ENCODE results near the gene DPH5.
"Not testable (repeated sequence)": the region's sequence is repeated elsewhere in the genome, so short reads cannot be mapped to it uniquely, and the experiment has no call there.

DPH5 gene, protein sequence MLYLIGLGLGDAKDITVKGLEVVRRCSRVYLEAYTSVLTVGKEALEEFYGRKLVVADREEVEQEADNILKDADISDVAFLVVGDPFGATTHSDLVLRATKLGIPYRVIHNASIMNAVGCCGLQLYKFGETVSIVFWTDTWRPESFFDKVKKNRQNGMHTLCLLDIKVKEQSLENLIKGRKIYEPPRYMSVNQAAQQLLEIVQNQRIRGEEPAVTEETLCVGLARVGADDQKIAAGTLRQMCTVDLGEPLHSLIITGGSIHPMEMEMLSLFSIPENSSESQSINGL

GRCh38 chr1:101025657-101026429, at the start of gene DPH5:
TSS of gene DPH5 (minus strand) at chr1:101025784. CDS start at chr1:101025443, 341 bp downstream.
- DNase-seq (ENCODE audit: low read depth in 3 of 3): peak; percentile 79 to 91 (median 82)

- no peak for DNase-seq (ENCODE audit: low read depth in 3 of 3)
Measured at GRCh38 chr1:101073836-101074235, 48.3 kb upstream of the DPH5 start.

- no peak for DNase-seq (ENCODE audit: low read depth in 3 of 3)
Measured at GRCh38 chr1:101071470-101071891, 45.9 kb upstream of the DPH5 start.

- no peak for DNase-seq (ENCODE audit: low read depth in 3 of 3)
Measured at GRCh38 chr1:101069158-101069557, 43.6 kb upstream of the DPH5 start.

GRCh38 chr1:101066937-101067335, 41.4 kb upstream of the DPH5 start:
- not testable (repeated sequence) for DNase-seq (ENCODE audit: low read depth in 3 of 3)

DNA sequence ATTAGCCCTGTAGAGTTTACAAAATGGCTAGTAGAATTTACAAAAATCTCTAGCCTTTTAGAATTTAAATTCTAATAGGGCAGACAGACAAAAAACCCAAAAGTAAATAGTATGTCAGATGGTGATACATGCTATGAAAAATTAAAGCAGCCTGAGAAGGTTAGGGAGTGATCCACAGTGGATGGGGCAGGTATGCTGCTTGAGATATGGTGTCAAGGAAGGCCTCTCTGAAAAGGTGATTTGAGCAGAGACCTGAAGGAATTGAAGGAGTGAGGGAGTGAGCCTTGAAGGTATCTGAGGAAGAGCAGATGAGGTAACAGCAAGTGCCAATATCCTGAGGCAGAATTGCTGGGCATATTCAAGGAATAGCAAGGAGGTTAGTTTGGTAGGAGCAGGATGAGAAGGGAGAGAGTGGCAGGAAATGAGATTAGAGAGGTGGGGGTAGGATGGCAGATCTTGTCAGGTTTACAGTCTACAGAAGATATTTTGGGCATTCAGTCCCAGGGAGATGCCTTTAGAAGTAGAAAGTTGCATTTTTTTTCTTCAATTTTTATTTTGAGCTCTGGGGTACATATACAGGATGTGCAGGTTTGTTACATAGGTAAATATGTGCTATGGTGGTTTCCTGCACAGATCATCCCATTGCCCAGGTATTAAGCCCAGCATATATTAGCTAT, 40.8 kb upstream of the DPH5 start:
- DNase-seq (ENCODE audit: low read depth in 3 of 3): no peak

DNA sequence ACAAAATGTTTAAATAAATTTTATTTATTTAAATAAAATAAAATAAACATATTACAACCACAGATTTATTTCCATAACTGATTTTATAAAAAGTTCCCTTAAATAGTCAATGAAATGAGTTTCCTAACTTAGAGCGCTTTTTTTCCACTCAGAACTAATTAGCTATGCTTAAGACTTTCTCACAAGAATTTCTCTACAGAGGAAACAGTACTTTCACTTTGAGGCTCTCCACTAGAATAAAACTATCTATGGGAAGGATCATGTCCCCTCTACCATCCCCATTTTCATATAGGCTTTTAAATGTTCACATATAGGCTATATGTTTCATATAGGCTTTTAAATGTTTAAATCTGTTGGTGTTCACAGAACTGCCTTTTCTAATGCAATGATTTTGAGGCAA, 40.0 kb upstream of the DPH5 start:
- no peak for DNase-seq (ENCODE audit: low read depth in 3 of 3)

DNA sequence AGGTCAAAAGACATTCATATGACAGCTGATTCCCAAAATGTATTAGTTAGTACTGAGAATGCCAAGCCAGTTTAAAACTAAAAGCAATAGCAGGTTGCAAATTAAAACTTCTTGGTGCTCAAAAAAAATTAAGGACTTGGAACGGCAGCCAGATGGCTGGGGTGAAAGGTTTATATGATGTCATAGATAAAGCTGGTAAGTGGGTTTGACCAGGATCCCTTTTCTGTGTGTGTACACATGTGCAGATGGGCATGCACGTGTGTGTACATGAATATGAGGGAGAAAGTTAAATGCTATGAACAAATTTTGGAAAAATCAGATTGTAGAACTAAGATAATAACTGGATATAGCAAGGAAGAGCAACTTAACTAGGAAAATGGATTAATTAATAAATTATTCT, 39.1 kb upstream of the DPH5 start:
- DNase-seq (ENCODE audit: low read depth in 3 of 3): no peak

DNA sequence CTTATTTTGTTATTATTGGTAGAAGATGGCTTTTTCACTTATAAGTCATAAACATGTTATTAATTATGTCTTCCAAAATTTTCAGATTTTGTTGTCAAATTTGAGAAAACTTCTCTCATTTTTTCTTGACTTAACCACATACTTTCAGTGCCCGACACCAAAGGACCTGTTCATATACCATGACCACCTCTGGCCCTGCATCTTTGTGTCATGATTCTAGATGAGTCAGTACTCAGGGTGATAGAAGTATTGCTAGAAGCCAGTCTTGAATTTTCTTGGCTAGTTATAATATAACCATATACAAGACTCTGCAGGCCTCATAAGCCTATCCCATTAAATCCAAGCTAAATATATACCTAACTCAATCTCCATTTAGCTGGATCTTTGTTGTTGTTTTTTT, 35.4 kb upstream of the DPH5 start:
- no peak for DNase-seq (ENCODE audit: low read depth in 3 of 3)

GRCh38 chr1:101059945-101060542, 34.5 kb upstream of the DPH5 start:
- DNase-seq (ENCODE audit: low read depth in 3 of 3): no peak

DNA sequence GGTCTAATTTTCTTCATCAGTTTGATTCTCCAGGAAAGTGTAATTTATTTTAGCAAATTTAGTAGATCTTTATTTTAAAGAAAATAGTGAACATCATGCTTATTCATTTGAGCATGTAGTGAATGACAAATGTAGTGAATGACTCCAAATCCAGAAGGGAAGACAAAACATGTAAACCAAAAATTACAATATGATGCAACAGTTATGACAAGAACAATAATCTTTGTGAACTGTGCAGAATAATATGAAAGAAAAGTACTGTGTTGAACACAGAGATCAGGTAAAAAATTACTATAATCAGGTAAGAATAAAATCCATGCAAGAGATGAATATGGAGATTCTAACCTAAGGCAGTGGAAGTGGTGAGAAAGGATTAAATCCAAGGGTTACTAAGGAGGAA, 30.0 kb upstream of the DPH5 start:
- no peak for DNase-seq (ENCODE audit: low read depth in 3 of 3)

- no peak for DNase-seq (ENCODE audit: low read depth in 3 of 3)
Measured at GRCh38 chr1:101051688-101052638, 26.4 kb upstream of the DPH5 start.

DNA sequence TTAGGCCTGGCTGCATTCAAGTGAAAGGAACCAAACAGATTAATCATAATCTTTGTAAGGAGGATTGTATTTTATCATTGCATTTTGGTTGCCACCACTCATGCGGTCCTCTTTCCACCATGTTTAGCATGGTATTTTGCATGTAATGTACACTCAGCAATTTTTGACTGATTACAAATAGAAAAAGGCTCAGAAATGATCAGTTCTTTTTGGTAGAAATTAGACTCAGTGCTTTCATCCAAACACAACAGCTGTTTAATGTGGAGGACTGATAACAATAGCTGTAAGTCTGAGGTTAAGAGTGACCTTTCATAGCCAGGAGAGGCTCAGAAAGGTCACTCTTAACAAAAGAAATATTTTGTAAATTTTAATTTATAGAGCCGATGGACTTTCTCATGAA, 25.3 kb upstream of the DPH5 start:
- no peak for DNase-seq (ENCODE audit: low read depth in 3 of 3)

DNA sequence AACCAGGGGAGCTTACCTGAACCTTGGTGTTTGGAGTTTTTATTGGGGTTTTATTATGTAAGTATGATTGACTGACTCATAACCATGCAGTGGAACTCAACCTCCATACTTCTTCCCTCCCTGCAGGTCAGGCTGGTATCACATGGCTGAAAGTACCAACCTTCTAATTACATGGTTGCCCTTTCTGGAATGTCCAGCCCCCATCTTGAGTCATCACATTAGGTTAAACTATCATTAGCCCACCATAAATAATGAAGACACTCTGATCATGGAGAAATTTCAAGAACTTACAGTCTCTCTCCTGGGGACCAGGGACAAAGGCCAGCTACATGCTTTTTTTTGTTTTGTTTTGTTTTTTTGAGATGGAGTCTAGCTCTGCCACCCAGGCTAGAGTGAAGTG, 19.2 kb upstream of the DPH5 start:
- no peak for DNase-seq (ENCODE audit: low read depth in 3 of 3)

DNA sequence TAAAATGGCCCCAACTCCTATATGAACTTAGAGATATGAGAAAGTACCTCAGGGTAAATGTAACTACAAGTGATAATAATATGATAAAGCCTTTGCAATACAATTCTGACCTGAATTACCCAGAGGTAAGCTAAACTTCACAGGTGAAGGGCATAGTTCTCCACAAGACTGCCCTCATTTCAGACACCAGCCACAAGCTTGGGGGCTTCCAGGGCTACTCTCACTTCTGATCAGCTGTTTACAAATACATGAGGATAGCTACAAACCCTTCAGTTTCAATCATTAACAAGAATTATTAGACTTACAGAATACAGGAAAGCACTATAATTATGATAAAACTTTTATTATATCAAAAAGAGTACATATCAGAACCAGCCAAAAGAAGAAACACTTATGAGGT, 18.7 kb upstream of the DPH5 start:
- DNase-seq (ENCODE audit: low read depth in 3 of 3): no peak

GRCh38 chr1:101043776-101044175, 18.2 kb upstream of the DPH5 start:
- DNase-seq (ENCODE audit: low read depth in 3 of 3): no peak

DNA sequence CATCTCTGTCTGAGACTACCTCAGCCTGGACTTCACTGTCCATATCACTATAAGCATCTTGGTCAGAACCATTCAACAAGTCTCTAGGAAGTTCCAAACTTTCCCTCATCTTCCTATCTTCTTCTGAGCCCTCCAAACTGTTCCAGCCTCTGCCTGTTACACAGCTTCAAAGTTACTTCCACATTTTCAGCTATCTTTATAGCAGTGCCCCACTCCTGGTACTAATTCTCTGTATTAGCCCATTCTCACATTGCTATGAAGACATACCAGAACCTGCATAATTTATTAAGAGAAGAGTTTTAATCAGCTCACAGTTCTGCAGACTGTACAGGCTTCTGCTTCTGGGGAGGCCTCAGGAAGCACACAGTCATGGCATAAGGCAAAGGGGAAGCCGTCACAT, 15.7 kb upstream of the DPH5 start:
- DNase-seq (ENCODE audit: low read depth in 3 of 3): no peak

DNA sequence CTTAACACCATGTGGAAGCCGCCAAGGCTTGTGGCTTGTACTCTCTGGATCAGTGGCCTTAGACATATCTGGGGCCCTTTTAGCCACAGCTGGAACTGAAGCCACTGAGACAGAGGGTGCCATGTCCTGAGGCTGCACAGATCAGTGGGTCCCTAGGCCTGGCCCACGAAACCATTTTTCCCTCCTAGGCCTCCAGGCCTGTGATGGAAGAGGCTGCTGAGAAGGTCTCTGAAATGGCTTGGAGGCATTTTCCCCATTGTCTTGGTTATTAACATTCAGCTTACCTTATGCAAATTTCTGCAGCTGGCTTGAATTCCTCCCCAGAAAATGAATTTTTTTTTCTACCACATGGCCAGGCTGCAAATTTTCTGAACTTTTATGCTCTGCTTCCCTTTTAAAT, 15.1 kb upstream of the DPH5 start:
- no peak for DNase-seq (ENCODE audit: low read depth in 3 of 3)

DNA sequence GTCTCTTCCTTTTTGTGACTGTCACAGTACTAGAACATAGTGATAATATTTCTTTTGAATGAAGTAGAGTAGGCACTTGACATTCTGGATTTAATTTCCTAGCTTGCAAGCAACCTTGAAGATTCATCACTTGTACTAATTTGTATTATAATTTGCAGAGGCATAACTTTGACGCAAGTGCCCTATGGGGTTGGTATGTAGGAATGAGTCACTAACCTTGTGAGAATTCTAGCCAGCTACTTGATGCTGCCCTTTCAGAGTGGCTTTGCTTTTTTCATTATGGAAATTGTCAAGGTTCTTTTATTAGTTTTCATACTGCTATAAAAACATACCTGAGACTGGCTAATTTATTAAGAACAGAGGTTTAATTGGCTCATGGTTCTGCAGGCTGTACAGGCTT, 13.7 kb upstream of the DPH5 start:
- DNase-seq (ENCODE audit: low read depth in 3 of 3): no peak

GRCh38 chr1:101037316-101037715, 11.7 kb upstream of the DPH5 start:
- DNase-seq (ENCODE audit: low read depth in 3 of 3): no peak

DNA sequence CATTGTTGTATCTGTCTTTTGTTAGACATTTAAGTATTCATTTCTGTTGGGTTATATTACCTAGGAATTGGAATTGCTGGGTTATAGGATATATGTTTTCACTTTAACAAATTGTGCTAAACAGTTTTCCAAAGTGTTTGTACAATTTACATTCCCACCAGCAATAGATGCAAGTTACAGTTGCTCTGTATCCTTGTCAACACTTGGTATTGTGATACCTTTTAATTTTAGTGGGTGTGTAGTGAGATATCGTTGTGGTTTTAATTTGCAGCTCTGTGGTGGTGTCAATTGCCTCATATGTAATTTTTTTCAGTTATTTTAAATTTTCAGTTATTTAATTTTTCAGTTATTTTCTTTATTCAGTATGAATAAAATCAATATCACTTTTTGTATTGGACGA, 7.4 kb upstream of the DPH5 start:
- DNase-seq (ENCODE audit: low read depth in 3 of 3): no peak
